H4 (cell line): ENCODE results near the gene FILIP1. TPM values are rescaled to one million over a fixed set of nuclear protein-coding genes. Genes with fewer than 3 reads are reported as not detected.

Experiments
- DNase-seq: peaks from one replicate; pipeline ENCODE4 v3.0.0-alpha.2; 2015; ENCODE audit warnings: low spot score
- total RNA-seq: library from RNA; depleted of rRNA; stranded (reverse); fragments of >200 nt; shearing (Covaris generic); gene quantifications from 2 replicates; pipeline ENCODE4 v1.2.3, GENCODE V29; 2014

Gene FILIP1
- total RNA-seq, 1 experiment from 2014 or later, result 0.31 TPM

DNA sequence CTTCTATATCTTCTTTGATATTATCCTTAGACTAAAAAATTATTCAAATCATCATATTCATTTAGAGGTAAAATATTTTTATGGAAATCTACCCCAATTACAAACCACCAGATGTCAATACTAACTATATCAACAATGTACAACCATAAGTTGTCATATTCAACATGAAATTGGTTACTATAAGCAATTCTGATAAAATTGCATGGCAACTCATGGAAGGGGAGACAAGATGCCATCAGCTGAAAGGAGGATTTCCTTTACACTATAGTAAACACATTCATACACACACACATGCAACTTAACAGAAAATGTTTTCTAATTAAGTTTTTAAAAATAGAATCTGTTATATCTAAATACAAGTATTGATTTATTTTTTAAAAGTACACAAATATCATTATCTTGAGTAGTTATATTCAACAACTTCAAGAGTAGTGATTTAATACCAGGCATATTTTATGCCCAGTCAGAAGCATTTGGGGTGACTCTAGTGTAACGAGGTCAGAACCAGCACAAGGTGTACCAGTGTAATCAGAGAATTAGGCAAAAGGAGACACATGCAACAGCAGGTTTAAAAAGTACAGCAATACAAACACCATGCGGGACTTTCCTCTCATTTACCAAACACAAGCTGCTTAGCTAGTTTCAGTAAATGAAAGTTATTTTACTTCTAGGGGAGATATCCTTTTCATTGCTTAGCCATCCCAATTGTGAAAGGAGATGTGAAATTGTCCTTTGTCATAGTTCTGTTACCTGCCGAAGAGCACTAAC, 1.0 kb downstream of the FILIP1 start:
- no peak for DNase-seq

DNA sequence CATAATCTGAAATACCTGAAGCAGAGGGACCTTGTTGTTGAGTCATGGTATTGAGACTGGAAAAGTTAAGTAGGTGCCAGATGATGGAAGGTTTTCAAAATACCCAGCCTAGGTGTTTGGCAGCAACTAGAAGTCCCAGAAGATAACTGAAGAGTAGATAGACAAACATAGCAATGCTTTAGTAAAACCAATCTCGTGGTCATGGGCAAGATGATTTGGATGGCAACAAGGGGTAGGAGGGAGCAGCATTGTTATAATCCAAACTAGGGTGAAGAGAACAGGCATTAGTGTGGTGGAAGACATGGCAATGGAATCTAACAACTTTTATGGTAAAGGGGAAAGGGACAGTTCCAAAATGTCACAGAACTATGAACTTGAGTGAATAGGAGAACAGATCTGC, 2.3 kb downstream of the FILIP1 start:
- no peak for DNase-seq

DNA sequence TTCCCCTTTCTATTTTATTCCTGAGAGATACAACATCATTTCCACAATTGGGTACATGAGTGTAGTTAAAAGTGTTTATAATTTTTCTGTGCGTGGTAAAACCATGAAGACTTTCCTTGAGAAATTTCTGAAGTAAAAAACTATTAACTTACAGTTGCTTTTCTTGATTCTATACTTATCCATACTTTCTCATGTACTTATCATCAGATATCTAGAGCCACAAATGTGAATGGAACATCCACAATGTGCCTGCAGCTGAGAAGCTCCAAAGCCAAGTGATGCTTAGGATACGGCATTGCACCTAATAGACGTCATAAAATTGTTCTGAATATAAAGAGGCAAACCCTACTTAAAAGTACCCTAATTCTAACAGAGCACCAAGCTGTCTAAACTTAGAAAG, 2.9 kb downstream of the FILIP1 start:
- no peak for DNase-seq

DNA sequence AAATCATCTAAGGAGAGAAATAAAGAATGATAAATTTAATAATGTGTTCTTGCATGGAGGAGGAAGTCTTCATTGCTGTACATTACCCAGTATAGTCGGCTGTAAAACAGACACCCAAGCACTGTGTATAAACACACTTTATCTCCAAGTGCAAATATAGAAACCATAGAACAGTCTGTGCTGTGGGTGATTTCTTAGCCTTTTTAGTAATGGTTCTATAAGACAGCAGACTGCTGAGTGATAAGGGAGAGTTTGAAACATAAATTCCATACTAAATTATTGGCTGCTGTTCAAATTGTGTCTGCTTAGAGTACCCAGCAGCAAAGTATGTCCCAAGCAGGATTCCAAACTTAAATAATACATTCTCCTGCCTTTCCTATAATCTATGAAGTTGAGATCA, 4.6 kb downstream of the FILIP1 start:
- no peak for DNase-seq

DNA sequence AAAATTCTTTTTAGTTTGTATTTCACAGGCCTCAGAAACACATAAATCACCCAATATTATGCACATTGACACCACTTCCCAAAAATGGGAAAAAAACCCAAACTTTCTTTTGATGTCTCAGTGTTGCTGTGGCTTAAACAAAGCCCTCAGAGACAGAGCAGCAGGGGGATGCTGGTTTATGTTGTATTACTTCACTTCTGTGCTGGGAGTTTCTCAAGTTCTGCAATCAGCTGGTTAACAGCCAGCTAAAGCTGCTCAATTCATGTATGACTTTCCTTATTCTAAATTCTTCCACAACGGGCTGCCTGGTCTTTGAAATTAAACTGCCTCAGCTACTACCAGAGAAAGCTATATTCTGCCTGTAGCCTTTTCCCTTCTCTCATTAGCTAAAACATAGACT, 5.6 kb downstream of the FILIP1 start:
- no peak for DNase-seq

DNA sequence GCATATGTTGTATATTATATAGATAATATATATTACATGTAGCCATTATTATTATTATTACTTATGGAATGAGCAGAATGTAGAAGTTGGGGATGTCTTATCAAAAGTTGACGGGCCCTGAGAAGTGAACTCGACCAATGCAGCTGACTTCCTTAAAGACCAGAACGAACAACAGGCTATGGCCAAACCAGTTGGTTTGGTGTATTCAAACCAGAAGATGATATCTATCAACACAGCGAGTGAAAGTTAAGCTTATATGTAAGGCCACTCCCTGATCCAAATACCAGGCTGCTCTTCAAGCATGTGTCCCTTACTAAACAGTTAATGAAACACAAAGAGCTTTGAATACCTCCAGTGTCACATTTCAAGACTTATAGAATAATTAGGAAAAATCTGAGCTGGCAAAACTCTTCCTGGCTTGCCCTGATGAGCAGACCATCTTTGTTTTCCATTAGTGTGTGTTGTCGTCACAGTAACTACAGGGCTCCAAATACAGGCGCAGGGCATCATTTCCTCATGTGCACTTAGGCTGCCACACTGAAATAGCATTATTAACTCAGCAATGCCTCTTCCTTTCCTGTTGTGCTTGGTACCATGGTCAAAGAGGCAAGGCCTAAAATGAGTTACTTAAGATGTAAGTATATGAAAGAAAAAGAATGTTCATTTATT, 6.6 kb downstream of the FILIP1 start:
- DNase-seq, result no peak

DNA sequence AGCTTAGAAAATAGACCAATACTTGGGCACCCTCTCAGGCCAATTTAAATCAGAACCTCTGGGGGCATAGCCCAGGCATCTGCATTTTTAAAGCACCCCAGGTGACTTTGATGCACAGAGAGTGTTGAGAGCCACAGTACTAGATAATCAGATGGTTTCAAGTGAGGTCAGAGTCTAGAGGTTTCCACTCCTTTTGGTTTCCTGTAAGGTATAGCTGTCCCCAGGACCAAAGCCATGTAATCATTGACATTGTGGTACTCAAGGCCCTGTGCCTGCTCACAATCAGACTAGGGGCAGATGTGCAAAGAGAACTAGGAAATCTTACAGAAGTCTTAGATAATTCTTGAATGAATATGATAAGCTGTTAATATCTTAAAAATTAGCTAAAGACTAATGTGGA, 9.1 kb downstream of the FILIP1 start:
- no peak for DNase-seq

DNA sequence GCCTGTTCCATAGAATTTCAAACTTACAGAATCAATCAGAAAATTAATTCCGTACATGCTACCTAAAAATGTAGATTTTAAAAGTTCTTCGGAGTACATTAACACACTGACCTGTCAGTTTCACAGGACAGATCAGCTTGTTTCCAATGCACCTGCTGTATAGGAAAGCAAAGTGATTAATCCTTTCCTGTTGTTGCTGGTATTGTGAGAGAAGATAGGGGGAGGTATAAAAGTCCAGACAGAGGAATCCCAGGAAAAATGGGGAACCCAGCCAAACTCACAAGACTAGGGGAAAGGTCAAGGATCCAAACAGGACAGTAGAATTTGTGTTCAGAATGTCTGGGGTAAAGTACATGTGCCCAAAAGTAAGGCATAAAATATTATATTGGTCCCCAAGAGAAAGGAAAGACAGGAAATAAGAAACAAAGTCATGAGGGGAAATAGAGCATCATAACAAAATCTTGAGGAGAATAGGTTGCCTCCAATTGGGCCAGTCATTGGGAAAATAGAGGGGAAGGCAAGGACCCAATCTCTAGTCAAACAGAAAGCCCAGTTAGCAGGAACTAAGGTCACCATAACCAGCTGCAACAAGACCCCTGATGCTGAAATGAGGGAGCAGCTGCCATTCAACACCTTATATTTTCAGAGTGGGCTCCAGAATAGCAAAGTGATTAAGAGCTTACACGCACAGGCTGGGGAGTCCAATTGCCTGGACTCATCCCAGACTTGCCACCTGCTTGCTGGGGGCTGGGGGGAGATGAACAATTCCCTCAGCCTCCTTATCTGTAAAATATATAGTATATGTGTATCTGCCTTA, 10.3 kb downstream of the FILIP1 start:
- DNase-seq, result no peak

DNA sequence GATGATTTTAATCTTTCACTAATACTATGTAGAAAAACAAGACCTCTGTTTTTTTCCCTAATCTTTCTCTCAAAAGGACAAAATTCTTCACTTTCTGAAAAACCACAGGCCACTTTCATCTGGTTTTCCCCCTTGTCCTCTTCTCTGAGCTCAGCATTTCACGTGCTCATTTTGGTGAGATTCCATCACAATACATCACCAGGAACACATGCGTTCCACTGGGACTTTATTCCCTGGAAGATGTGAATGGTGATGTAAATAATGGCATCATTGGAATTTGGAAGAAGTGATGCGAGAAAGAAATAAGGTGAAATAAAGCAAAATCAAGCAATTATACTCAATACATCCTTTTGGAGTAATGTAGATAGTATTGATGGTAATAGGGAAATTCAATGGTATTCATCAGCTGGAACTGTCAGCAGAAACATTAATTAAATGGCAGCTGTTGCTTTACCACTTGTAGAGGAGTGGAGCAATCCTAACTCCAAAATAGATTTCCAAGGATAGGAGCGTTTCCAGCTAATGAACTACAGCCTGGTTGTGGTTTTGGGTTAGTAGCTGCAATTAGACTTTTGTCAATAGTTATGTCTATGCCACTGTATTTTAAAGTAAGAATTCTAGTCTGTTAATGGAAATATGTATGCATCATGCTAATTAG, 11.5 kb downstream of the FILIP1 start:
- DNase-seq, result peak; percentile 32

DNA sequence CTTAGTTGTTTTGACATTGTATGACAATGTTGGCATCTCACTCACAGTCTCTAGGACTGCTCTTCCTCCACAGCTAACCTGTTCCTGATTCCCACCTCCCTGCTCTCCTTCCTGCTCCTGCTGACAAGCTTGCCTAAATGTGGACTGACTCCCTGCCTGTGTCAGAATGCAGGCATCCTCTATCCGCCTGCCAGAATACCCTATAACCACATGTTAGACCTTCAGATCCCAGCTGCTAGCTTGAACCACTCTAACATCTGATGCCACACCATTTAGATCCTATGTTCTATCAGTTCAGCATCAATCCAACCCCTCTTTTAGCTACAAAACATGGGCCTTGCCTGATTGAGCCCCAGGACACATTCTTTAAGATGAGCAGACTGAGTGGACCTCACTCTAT, 12.2 kb downstream of the FILIP1 start:
- DNase-seq, result no peak

DNA sequence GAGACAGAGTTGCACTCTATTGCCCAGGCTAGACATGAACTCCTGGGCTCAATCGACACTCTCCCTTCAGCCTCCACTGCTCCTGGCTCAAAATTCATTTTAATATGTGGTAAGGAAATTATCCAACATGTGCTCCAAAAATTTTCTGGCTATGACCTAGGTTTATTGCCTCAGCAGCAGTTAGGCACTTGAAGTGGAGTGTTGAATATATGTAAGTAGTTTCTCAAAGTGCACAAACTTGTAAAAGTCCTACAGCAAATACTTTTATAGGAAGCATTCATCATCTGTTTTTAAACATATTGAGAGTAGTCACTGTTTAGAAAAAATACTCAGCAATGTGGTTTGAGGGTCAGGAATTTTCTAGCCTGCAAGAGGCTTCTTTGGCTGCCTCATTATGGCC, 13.2 kb downstream of the FILIP1 start:
- DNase-seq, result no peak

DNA sequence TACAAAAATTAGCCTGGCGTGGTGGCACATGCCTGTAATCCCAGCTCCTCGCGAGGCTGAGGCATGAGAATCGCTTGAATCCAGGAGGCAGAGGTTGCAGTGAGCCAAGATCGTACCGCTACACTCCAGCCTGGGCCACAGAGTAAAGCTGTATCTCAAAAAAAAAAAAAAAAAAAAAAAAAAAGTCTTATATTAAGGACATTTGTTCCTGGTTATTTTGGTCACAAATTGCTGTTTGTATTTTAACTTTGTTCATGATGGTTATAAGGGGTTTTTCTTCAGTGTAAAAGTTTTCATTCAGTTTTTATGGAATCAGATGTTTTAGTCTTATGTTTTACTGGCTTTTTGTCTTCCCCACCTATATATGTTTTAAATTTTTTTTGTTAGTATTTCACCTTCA, 13.9 kb downstream of the FILIP1 start:
- no peak for DNase-seq

DNA sequence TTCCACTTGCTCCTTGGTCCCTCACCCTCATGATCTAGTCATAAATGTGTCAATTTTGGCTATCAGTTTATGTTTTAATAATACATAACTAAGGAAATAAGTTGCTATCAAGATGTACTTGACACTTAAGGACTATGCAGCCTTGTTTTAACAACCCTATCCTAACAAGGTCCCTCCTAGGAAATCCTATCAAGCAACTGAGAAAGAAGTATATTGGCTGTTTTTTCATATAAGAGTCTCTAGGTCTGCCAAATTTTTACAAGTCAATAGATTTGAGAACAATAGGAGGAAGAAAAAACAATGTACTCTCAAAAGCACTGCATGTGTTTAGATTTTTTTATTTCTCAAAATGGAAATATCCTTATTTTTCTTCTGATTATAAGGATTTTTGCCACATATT, 14.7 kb downstream of the FILIP1 start:
- DNase-seq, result no peak

DNA sequence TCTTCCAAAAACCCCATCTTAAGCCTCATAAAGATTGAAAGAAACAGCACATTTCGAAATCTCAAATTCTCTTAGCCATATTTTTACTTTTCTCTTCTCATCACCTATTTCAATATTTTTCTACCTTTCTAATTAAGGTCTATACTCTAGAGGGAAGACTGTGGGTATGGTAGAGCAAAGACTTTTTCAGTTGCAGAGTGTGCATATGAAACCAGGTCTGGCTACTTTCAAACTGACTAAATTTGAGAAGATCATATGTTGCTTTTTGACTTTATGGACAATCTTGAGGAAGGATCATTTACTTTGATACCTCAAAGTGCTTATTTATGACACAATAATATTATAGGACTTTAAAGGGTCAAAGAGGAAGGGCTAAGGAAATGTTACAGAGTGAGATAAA, 20.7 kb downstream of the FILIP1 start:
- DNase-seq, result no peak

DNA sequence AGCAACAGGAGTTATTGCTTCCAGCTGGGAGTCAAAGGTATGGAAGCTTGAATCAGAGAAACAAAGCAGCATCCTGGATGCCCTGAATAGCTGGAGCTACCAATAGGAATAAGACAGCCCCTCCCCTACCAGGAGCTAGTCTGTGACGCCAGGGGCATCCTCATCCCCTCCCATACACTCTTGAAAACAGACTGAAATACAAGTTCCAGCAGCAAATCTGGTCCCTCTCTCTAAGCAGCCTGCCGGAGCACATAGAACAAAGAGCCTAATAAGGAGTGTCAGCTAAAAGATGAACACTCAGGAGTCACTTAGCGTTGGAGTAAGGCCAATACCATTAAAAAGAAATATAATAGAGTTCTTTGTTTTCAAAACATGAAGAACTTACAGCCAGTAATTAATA, 25.6 kb downstream of the FILIP1 start:
- no peak for DNase-seq

DNA sequence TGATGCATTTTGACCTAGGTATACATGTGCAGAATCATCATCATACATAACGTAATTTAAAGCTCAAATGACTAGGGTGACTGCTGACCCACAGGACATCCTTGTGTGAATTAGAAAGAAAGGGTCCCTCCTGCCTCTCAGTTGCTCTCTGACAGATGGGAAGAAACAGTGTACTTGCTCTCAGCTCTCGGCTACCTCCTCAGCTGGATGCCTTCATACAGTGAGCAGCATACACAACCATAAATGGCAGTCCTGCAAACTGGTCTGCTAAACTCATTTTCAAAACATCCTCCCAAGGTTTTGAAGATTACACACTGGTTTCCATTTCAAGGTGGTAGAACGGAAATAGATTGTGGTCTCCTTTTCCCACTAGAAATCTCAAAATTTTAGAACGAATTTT, 26.3 kb downstream of the FILIP1 start:
- no peak for DNase-seq

DNA sequence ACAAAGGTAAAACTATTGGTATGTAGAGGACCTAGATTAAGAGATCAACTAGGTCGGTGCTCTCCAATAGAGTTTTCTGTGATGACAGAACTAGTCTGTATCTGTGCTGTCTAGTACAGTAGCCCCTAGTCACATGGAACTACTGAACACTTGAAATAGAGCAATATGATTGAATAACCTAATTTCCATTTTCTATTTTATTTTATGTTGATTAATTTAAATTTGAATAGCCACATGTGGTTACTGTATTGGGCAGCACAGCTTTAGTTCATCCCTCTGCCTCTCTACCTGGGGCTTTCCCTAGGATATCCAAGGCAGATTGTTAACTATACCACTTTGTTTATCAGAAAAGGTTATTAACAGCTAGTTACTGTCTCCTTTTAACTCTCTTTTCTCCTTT, 27.0 kb downstream of the FILIP1 start:
- no peak for DNase-seq

DNA sequence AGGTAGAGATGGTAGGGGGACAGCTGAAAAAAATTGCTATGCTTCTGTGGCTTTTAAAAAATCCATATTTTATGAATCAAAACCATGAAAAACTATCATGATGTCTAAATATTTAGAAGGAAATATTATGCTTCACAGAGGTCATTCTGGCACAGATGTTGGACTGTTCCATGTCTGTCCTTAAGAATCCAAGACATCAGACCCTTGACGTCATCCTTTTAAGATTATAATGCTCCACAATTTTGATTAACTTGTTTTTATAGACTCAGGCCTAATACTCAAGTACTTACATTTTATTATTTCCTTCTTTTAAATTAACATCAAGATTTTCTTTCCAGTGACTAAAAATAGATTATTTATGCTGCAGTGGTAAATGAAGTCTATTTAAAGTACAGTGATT, 29.7 kb downstream of the FILIP1 start:
- no peak for DNase-seq

DNA sequence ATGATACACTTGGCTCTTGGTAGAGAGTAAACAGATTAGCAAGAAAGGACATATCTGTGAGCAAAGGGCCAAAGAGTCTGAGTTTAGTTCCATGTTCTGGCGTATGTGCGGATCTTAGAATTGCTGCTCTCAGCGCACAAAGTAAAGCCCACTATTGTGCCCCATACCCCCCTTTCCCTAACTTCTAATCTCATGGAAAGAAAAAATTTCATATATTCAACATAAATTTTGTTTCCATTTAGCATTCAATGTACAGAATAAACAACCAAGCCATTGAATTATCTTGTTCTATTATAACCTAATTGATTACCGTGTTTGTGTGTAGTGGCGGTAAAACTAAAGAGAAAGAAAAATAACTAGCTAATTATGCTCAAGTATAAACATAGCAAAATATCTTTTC, 30.5 kb downstream of the FILIP1 start:
- DNase-seq, result no peak

DNA sequence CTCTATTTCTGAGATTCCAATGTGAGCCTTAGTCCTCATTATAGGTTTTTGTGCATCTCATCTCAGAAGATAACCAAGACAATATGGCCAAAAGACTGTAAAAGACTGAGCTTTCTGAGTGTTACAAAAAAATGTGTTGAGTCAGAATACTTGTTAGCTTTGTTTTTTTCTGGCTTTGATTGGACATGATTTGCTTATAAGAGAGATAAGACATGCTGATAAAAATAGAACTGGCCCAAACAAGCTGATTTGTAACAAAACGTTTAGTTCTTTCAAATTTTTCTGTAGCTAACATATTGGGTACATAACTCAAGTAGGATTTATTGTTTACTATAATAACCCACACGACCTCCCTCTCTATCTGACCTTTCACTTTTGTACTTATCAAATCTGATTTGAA, 32.9 kb downstream of the FILIP1 start:
- no peak for DNase-seq

DNA sequence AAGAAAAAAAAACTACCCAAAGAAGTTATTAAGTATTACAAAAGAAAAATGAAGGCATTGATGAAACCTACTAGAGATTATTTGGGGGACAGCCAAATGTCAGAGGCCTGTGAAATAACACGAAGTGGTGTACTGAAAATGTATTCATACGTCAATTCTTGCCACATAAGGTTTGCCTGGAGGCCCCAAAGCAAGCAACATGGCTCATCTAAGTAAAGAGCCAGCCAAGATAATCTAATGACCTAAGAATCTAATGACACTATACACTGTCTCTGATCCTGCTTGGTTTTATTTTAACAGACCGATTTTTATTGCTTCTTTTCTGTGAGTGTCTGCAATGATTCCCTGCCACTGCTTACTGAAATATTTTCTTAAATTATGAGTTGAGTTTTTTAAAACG, 34.7 kb downstream of the FILIP1 start:
- DNase-seq, result no peak

DNA sequence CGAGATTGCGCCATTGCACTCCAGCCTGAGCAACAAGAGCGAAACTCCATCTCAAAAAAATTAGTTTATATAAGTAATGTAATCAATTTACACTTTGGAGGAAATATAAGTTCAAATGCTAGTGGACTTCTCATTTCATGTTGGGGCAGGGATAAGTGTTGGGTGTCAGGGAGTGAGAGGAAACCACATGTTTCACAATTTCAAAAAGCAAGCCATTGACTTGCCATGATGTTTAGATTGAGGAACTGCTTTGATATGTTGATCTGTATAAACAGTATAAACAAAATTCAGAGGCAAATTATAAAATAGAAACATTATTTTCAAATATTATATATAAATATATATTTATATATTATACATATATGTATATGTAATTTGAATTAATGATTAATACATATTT, 42.7 kb downstream of the FILIP1 start:
- peak; percentile 21 for DNase-seq
